Left ventricle myocardium inferior (tissue), 1 donor: ENCODE measurements around the gene NAALADL2. TPM values are rescaled to one million over a fixed set of nuclear protein-coding genes. Genes with fewer than 3 reads are reported as not detected.
"Not testable (repeated sequence)": the region's sequence is repeated elsewhere in the genome, so short reads cannot be mapped to it uniquely, and the experiment has no call there.

Experiments
- DNase-seq: peaks from one replicate; pipeline ENCODE4 v3.0.0-alpha.2; 2020
- H3K27ac ChIP-seq: fragments of 200-600 bp; replicated peaks from 2 replicates; pipeline ENCODE4 v1.8.0; 2021
- H3K27me3 ChIP-seq: fragments of 200-600 bp; 2 replicates; pipeline ENCODE4 v1.8.0; 2021; ENCODE audit warnings: low read depth
- H3K36me3 ChIP-seq: fragments of 200-600 bp; 2 replicates; pipeline ENCODE4 v1.8.0; 2021
- H3K4me1 ChIP-seq: fragments of 200-600 bp; 2 replicates; pipeline ENCODE4 v1.8.0; 2021
- H3K4me3 ChIP-seq: fragments of 200-600 bp; 2 replicates; pipeline ENCODE4 v1.8.0; 2021; ENCODE audit warnings: mild to moderate bottlenecking, moderate library complexity
- H3K9me3 ChIP-seq: fragments of 200-600 bp; replicated peaks from 2 replicates; pipeline ENCODE4 v1.8.0; 2021
- CTCF ChIP-seq: fragments of 200-600 bp; IDR thresholded peaks from 2 replicates; pipeline ENCODE4 v1.8.0; 2021; ENCODE audit warnings: antibody characterized with exemption, mild to moderate bottlenecking, borderline replicate concordance
- intact Hi-C: fragments of 100-400 bp; cut with micrococcal nuclease; formaldehyde crosslinking; loops from one replicate; pipeline ENCODE4 v1.11.0; 2022
- total RNA-seq: library from RNA; stranded (reverse); fragmentation: NEBNext Ultra II Directional; extraction: Animal tissue kit (Norgen Biotek cat#: 25700); gene quantifications from one replicate; pipeline ENCODE4 v1.2.1, GENCODE V29; 2021
- donor health status: DM: no; HTN: yes; CAD: no; lungs with severe emphysema.

The NAALADL2 gene
- total RNA-seq, 1 donor from 2014 or later, result 5.8 TPM

- Histone ChIP-seq H3K9me3 (no peaks in the 10 kb centered on the region), H3K36me3 (no peaks in the 10 kb centered on the region), H3K4me3 (peak overlapping the region; percentile 54), H3K4me1 (no peaks in the 10 kb centered on the region), H3K27ac (no peak overlapping the region), H3K27me3 (no peaks in the 10 kb centered on the region)
- intact Hi-C loops, result no loop called here
- no peak for TF ChIP-seq CTCF
- no peak for DNase-seq
Measured at GRCh38 chr3:175526609-175527280, 667.6 kb downstream of the NAALADL2 start.

- H3K4me3 ChIP-seq, H3K27me3 ChIP-seq, intact Hi-C loops, H3K36me3 ChIP-seq, DNase-seq, H3K4me1 ChIP-seq, H3K9me3 ChIP-seq, H3K27ac ChIP-seq: not testable (repeated sequence)
Measured at GRCh38 chr3:175528693-175529092, 669.6 kb downstream of the NAALADL2 start.

- intact Hi-C loops, result no loop called here
Measured at GRCh38 chr3:175535351-175535750, 676.2 kb downstream of the NAALADL2 start.

DNA sequence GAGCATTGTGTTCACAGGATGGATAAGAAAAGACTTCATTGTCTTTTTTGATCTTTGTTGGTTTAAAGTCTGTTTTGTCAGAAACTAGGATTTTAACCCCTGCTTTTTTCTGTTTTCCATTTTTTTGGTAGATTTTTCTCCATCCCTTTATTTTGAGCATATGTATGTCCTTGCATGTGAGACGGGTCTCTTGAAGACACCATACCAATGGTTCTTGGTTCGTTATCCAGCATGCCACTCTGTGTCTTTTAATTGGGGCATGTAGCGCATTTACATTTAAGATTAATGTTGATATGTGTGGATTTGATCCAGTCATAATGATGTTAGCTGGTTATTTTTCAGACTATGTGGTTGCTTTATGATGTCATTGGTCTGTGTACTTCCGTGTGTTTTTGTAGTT, 687.0 kb downstream of the NAALADL2 start:
- intact Hi-C loops, result no loop called here

More at GRCh38 chr3:175535351-175535750, 676.2 kb downstream of the NAALADL2 start:
- TF ChIP-seq CTCF, result no peak
- Histone ChIP-seq H3K27ac (no peak overlapping the region), H3K4me3 (no peak overlapping the region), H3K27me3 (no peaks in the 10 kb centered on the region), H3K36me3 (no peaks in the 10 kb centered on the region), H3K4me1 (no peaks in the 10 kb centered on the region), H3K9me3 (no peaks in the 10 kb centered on the region)
- DNase-seq, result no peak

DNA sequence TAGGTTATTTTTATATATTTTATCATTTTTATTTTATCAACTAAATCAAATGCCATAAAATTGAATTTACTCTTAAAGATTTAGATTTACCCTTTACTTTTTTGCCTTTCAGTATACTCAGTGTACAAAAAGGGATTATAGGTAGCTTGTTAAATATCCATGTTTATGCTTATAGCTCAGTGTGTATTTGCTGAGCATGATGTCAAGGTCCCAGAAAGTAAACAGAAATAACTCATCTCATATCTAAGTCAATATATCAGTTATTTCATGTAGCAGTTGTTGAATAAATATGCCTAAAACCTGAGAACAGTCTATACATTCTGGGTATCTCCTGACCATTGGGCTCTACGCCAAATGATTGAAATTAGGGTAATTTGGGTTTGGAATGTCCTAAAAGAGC, 693.8 kb downstream of the NAALADL2 start:
- Histone ChIP-seq H3K27ac (no peak overlapping the region), H3K4me3 (no peak overlapping the region), H3K4me1 (no peaks in the 10 kb centered on the region), H3K36me3 (no peaks in the 10 kb centered on the region), H3K9me3 (peaks cover 8% of the 10 kb centered on the region), H3K27me3 (no peaks in the 10 kb centered on the region)
- intact Hi-C loops, result no loop called here
- DNase-seq, result no peak
- TF ChIP-seq CTCF, result no peak

More for the DNA sequence above, 687.0 kb downstream of the NAALADL2 start:
- Histone ChIP-seq H3K9me3 (peaks cover 36% of the 10 kb centered on the region), H3K27me3 (no peaks in the 10 kb centered on the region), H3K4me1 (no peaks in the 10 kb centered on the region), H3K36me3 (no peaks in the 10 kb centered on the region), H3K27ac (no peak overlapping the region), H3K4me3 (no peak overlapping the region)
- no peak for DNase-seq
- TF ChIP-seq CTCF, result no peak

DNA sequence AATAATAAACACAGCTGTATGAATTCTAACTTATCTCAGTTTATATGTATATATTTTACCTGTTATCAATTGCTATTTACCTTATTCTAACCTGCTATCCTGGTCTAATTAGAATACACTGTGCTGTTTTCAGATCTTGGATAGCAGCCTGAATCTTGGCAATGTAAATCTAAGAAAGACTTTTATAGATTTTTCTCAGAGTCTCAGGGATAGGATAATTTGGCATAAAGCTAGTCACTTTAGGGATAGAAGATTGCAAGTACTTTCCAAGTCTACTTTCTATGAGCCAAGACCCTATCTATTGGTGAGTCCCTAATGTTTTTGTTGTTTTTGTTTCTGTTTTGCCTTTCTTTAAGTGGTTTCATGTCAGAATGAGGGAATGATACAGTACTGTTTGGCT, 695.7 kb downstream of the NAALADL2 start:
- H3K27me3 ChIP-seq, result no peaks in the 10 kb centered on the region
- TF ChIP-seq CTCF, result no peak
- no peak overlapping the region for H3K27ac ChIP-seq
- intact Hi-C loops, result no loop called here
- DNase-seq, result no peak
- peaks cover 22% of the 10 kb centered on the region for H3K9me3 ChIP-seq
- H3K4me3 ChIP-seq, result no peak overlapping the region
- H3K36me3 ChIP-seq, result no peaks in the 10 kb centered on the region
- H3K4me1 ChIP-seq, result no peaks in the 10 kb centered on the region
